ENCODE results near the gene SCUBE1.

Gene SCUBE1

DNA sequence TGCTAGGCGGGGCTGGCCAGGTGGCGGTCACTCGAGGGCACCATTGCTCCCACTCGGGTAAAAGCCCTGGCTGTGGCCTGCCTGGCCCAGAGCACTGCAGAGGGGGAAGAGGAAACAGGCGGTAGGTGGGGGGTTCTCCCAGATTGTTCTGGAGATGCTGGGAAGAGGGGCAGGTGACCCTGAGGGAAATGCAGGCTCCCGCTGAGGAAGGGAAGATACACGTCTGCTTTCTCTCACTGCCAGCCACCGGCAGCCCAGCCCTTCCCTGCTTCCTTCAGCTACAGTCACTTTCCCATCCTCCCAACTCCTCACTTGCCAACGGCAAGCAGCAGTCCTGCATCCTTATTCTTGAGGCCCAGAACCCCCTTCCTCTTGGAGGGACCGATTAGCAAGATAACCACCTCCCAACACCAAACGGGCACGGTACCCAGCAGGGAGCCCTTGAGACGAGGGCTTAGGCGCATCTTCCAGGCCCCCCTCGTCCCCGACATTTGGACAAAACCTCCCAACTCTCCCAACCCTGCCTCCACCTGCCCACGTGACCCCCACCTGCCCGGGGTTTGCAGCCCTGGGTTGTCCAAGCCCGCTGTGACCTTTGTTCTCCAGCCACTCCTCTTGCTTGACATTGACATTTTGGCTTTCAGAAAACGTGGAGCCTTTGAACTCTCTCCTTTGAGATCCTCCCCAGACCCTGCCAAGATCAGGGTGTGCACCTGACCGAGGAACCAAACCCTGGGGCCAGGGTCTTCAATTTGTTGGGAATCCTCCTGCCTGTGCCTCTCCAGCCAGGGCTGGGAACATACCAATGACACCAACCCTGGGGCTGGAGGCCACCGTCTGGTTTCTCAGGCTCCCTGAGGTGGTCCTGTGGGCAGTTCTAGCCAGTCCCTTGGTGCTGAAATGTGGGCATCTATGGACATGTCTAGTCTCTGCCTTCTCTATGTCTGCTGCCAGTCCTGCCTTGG lies 107.4 kb downstream of the SCUBE1 start:
- DNase-seq: no peak

DNA sequence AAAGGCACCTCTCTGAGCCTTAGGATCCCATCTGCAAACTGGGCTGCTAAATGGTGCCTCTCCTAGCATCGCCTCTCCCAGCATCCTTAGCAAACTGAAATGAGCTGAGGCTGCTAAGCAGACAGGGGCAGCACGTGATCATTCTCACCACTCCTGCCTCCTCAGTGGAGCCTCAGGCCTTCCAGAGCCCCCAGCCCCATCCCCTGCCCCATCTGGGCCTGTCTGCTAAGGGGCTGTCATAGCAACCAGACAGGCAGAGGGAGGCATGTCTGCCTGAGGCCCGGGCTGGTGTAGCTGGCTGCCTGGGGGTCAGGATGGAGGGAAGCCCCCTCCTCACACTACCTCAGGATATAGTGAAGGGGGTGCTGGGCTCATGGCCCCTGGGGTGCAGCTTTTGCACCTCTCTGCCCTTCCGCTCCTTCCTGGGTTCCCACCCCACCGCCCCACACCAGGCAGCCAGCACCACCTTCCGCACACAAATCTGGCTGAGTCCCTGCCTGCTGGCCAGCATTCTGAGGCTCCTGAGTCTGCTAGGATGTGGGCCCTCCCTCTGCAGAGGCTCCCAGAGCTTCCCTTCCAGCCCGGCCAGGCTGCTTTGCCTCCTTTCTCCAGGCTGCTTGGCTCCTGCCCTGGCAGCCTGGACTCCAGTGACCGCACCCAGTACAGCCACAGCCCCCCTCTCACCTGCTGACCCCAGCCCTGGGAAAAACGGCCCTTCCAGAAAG lies 108.7 kb downstream of the SCUBE1 start:
- no peak for DNase-seq

GRCh38 chr22:43233529-43233928 lies 109.6 kb downstream of the SCUBE1 start:
- DNase-seq: no peak

DNA sequence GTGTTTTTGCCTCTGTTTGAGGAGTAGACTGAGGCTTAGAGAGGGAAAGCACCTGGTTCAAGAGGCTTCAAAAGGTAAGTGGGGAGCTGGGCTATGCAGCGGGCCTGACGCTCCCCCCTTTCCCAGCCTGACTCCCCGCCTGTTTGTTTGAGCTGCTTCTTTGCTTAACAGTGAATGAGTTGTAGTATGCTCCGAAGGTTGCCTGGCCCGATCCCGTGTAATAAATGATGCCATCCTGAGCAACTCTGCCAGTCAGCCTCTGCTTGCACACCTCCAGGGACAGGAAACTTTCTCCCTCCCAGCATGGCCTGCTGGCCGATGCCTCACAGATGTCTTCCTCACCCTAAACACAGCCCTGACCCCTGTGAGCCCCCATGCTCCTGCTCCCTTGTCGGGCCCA lies 110.7 kb downstream of the SCUBE1 start:
- no peak for DNase-seq

DNA sequence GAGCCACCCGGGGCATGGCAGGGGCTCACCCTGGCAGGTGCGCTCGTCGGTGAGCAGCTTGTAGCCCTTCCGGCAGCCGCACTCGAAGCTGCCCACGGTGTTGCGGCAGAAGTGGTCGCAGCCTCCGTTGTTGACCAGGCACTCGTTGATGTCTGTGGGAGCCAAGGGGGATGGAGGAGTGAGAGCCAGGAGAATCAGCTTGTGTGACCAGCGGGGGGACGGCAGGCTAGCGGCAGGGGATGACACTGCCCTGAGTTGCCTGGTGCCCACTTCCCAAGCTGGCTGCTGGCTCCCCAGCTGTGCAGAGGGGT lies 111.5 kb downstream of the SCUBE1 start:
- DNase-seq: no peak

DNA sequence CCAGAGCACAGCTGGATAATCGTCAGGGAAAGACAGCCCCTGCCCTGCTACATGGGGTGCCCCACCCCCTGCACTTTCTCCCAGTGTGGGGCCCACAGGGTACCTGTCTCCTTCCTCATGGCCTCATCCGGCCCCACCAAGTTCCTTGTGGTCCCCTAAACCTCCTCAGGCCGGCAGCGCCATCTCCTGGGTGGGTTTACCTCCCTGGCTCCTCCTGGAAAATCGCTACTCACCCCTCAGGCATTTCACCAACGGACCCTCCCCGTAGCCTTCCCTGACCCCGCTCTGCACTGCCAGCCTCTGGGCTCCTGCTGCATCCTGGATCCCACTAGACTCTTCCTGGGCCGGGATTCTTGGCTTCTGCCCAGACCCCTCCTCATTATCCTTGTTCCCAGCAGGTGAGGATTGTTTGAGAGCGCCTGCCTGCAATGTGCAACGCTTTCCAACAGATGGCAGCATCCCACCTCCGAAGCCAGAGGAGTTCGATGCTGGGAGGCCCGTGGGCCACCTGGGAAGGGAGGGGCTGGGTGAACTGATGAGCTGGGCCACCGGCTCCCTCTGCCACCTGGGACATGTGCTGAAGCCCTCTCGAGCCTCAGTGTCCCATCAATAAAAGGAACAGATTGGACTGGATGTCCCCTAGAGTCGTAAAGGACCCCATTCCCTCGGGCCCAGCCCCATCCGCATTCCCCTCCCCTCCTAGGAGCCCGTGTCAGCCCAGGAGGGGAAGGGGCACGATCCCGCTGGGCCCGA lies 112.0 kb downstream of the SCUBE1 start:
- peak; percentile 42 to 68 for DNase-seq

DNA sequence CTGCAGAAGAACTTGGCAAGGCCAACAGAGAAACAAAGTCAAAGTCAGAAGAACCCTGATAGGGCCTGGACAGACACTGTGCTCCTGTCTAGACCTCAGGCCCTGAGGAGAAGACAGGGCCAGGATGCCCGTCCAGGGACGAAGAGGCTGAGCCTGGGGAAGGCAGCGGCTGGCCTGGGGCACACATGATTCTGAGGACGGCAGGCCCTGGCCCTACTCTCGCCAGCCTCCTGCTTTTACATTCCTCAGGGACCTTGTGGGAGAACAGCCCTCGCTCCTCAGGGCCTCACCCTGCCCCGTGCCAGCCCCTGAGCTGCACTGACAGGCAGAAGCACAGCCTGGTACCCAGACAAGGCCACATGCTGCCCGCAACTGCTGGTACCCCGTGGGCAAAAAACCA lies 112.6 kb downstream of the SCUBE1 start:
- DNase-seq: no peak

- no peak for DNase-seq
Measured at GRCh38 chr22:43228863-43229262, 114.3 kb downstream of the SCUBE1 start.

DNA sequence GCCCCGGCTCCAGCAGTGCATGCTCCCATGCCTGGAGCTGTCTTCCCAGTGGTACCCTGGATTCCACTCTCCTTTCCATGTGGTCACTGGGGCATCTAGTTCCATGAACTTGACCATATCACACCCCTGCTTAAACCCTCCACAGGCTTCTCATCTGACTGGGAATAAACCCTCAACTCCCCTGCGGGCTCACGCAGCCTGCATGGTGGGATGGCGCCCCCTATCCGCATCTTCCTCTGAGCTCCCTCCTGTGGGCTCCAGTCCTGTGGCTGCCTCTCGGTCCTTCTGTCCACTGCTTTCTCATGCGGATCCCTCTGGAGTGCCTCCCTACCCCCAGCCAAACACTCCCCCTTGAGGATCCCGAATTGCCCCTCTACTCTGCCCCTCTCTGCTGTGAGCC lies 114.8 kb downstream of the SCUBE1 start:
- peak in 1 of 2 donors; percentile 15 for DNase-seq

GRCh38 chr22:43227239-43227630 lies 115.9 kb downstream of the SCUBE1 start:
- DNase-seq: no peak

DNA sequence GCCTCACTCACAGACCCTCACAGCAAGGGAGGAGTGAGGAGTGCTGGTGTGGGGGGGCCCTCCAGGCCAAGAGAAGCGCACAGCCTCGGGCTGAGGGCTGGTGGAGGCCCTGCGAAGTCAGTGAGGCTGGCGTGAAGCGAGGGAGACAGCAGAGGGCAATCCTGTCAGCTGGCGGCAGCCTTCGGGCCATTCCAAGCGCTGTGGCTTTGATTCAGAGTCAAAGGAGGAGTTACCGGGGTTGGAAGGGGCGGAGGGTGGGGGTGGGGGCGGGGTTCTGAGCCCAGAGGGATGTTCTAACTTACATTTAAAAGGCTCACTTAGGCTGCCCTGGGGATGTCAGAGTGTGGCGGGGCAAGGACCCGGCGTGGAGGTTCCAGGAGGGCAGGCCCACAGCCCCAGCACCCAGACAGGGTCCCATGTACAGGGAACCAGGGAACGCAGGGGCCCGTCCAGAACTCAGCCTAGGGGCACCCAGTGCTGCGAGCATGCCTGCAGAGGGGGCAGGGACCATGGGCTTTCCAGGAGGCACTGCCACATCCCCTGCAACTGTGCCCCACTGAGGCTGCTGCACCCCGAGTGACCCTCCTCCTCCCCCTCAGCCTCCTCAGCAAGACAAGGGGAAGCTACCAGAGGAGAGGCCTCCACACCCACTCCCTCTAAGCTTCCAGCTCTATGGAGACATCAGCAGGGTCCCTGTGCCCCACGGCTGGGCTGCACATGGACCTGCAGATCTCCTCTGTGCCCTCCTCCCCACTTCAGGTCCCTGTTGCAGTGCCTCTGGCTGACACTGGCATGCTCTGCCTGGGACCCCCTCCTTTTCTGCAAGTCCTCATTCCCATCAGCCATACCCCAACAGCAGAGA lies 116.6 kb downstream of the SCUBE1 start:
- no peak for DNase-seq

DNA sequence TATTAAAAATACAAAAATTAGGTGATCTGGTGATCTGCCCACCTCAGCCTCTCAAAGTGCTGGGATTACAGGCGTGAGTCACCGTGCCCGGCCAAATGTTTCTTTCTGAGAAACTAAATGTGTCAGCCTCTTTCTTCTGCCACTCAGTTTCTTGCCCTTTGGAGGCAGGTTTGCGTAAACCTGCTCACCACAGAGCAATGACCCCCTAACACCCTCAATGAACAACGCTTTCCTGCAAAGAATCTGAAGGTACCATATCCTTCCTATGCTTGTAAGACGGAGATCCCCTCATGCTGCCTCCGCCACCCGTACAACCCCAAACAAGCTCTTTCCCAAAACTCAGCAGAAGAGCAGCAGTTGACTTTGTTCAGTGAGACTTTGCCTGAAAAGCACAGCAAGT lies 117.6 kb downstream of the SCUBE1 start:
- no peak for DNase-seq

- no peak for DNase-seq
Measured at GRCh38 chr22:43222987-43223386, 120.2 kb downstream of the SCUBE1 start.

DNA sequence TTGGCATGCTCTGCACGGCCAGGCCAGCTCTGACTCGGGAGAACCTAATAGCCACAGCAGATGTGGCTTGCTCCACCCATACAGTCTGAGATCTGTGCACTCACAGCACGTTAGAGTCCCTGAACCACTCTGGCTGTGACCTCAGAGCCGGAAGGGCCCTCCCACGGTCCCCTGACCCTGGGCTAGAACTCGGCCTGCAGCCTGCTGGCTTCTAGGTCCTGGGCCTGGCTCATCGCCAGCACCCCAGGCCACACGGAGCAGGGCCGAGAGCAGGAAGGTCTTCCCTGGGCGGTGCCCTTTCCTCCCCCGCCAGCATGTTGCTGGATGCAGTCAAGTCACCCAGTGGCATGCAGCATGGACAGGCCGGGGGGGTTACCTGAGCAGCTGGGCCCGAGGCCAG lies 120.9 kb downstream of the SCUBE1 start:
- DNase-seq: no peak

GRCh38 chr22:43220625-43221380 lies 122.4 kb downstream of the SCUBE1 start:
- no peak for DNase-seq

GRCh38 chr22:43218786-43219185 lies 124.4 kb downstream of the SCUBE1 start:
- no peak for DNase-seq

GRCh38 chr22:43217285-43218030 lies 125.7 kb downstream of the SCUBE1 start:
- DNase-seq: no peak

GRCh38 chr22:43216738-43217137 lies 126.4 kb downstream of the SCUBE1 start:
- DNase-seq: no peak

DNA sequence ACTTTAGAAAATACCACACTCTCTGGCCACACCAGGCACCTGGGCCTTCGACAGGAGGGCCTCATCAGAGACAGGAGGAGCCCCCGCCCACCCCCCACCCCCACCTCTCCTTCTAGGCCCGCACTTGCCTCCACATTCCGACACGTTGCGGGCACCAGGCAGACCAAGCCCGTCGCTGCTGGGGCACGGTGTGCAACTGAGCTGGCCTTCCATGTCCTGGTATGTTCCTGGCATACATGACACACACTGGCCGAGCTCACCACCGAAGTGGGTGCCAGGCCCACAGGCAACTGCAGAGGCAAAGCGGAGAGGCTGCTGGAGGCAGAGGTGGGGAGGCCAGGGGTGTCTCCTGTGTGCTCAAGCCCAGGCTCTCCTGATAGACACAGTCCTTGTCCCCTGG lies 129.2 kb downstream of the SCUBE1 start:
- no peak for DNase-seq

DNA sequence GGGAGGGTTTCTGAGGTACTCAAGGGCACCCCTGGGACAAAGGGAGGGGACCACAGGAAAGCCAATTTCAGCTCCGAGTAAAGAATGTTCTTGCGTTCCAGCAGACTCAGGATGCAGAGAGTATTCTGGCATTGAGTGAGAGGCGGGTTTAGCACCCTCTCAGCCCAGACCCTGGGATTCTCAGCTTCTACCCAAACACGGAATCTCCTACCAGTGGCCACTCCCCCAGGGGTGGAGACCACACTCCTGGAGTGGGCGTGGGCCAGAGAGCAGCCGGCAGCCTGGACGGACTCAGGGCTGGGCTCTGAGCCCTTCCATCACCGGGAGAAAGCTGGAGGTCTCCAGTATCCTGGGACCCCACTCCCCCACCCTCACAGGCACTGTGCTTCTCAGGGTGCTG lies 130.1 kb downstream of the SCUBE1 start:
- DNase-seq: no peak

GRCh38 chr22:43212434-43212952 lies 130.7 kb downstream of the SCUBE1 start:
- DNase-seq: no peak
